ENCODE results near the gene SLC23A1.
A peak's percentile ranks its signal among the peaks of the same experiment; 100 is the strongest.
"Not testable (repeated sequence)": the region's sequence is repeated elsewhere in the genome, so short reads cannot be mapped to it uniquely, and the experiment has no call there.

SLC23A1 gene

DNA sequence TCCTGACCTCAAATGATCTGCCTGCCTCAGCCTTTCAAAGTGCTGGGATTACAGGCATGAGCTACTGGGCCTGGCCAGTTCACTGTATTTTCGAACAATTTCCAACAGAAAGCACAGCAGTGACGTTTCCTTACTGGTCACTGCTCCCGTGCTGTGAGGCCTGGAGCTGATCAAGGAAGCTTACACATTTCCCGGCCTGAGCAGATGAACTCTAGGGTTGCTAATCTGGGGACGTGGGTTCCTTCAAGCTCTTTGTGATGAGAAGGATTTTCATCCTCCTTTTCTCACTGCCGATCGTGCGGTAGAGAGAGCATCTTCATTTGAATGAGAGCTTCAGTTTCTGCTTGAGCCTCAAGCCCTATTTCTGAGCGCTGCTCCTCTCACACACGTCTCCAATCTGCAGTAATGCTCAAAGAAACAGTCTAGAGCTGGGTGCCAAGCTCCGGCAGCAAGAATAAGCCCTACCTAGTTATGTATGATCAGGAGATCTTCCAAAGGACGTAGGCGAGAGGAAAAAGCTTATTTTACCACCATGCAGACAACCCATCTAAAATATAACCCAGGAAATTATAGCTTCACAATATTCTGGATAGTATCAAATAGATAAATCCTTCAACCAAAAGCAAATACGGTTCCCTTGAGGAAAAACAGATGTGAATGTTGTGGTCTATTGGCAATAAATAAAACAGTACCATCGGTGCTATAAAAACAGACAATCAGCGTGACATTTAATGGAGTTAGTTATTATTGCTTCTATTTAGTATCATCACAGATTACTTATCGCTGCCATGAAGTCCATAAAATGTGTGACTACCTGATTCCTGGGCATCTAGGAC is 28.1 kb upstream of the SLC23A1 start:
- Histone ChIP-seq H3K4me2 (ENCODE audit: low read length) (no peak overlapping the region), H3K27me3 (ENCODE audit: control insufficient read depth, low read length) (no peaks in the 10 kb centered on the region), H3F3A (ENCODE audit: control insufficient read depth, insufficient read depth) (no peaks in the 10 kb centered on the region), H3K4me1 (ENCODE audit: control insufficient read depth, low read length) (peaks cover 21% of the 10 kb centered on the region), H3K4me3 (ENCODE audit: low read length) (no peak overlapping the region), H3K36me3 (ENCODE audit: control insufficient read depth, low read length) (no peaks in the 10 kb centered on the region), H4K20me1 (ENCODE audit: control insufficient read depth, insufficient read depth, low read depth, low read length) (no peaks in the 10 kb centered on the region), H3K9me2 (replicated peaks; ENCODE audit: control insufficient read depth, low read length) (no peaks in the 10 kb centered on the region), H3K9me3 (ENCODE audit: control insufficient read depth, insufficient read depth, low read length) (no peaks in the 10 kb centered on the region), H3K27ac (ENCODE audit: low read depth, low read length) (no peak overlapping the region), H3K79me2 (ENCODE audit: control insufficient read depth, low read length) (no peaks in the 10 kb centered on the region)
- no peak for TF ChIP-seq EZH2phosphoT487 (IDR thresholded peaks at IDR 0.05; ENCODE audit: borderline replicate concordance, low read length)
- TF ChIP-seq, protein P1, sequence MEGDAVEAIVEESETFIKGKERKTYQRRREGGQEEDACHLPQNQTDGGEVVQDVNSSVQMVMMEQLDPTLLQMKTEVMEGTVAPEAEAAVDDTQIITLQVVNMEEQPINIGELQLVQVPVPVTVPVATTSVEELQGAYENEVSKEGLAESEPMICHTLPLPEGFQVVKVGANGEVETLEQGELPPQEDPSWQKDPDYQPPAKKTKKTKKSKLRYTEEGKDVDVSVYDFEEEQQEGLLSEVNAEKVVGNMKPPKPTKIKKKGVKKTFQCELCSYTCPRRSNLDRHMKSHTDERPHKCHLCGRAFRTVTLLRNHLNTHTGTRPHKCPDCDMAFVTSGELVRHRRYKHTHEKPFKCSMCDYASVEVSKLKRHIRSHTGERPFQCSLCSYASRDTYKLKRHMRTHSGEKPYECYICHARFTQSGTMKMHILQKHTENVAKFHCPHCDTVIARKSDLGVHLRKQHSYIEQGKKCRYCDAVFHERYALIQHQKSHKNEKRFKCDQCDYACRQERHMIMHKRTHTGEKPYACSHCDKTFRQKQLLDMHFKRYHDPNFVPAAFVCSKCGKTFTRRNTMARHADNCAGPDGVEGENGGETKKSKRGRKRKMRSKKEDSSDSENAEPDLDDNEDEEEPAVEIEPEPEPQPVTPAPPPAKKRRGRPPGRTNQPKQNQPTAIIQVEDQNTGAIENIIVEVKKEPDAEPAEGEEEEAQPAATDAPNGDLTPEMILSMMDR (IDR thresholded peaks at IDR 0.05; ENCODE audit: low read depth, low read length, poor library complexity, severe bottlenecking), result no peak

DNA sequence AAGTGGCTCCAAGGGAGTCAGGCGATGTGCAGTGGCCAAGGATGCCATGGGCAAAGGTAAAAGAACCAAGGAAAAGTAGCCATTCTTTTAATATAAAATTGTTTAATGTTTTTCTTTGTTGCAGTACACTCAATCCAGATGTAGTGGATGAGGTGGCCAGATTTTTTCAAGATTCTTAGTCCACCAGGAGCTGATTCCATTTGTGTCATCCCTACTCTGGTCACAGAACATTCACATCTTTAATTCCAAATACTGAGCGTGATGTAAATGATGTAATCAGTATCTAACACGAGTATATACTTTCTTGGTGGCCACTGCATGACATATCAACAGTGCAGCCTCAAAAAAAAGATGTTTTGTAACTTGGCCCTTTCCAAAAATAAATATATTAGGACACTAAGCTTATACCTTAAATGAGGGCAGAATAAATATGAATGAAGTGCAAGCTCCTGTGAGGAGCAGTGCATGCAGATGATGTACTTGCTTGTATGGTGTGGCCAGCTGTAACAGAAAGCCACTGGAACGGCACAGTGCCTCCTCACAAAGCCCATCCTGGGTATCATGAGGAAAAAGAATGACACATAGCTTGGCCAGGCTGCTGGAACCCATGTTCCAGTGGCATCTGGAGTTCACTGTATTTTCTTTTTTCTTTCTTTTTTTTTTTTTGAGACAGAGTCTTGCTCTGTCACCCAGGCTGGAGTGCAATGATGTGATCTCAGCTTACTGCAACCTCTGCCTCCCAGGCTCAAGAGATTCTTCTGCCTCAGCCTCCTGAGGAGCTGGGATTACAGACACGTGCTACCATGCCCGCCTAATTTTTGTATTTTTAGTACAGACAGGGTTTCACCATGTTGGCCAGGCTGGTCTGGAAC is 27.3 kb upstream of the SLC23A1 start:
- H3K4me3 ChIP-seq (ENCODE audit: low read length), result no peak overlapping the region
- no peaks in the 10 kb centered on the region for H3K9me3 ChIP-seq (ENCODE audit: control insufficient read depth, insufficient read depth, low read length)
- H4K20me1 ChIP-seq (ENCODE audit: control insufficient read depth, insufficient read depth, low read depth, low read length), result no peaks in the 10 kb centered on the region
- no peaks in the 10 kb centered on the region for H3F3A ChIP-seq (ENCODE audit: control insufficient read depth, insufficient read depth)
- H3K9me2 ChIP-seq (replicated peaks; ENCODE audit: control insufficient read depth, low read length), result no peaks in the 10 kb centered on the region
- no peaks in the 10 kb centered on the region for H3K27me3 ChIP-seq (ENCODE audit: control insufficient read depth, low read length)
- no peaks in the 10 kb centered on the region for H3K36me3 ChIP-seq (ENCODE audit: control insufficient read depth, low read length)
- H3K79me2 ChIP-seq (ENCODE audit: control insufficient read depth, low read length), result no peaks in the 10 kb centered on the region
- no peak overlapping the region for H3K27ac ChIP-seq (ENCODE audit: low read depth, low read length)
- peaks cover 21% of the 10 kb centered on the region for H3K4me1 ChIP-seq (ENCODE audit: control insufficient read depth, low read length)
- no peak overlapping the region for H3K4me2 ChIP-seq (ENCODE audit: low read length)
- TF ChIP-seq, protein P1 (IDR thresholded peaks at IDR 0.05; ENCODE audit: low read depth, low read length, poor library complexity, severe bottlenecking), result no peak
- TF ChIP-seq EZH2phosphoT487 (IDR thresholded peaks at IDR 0.05; ENCODE audit: borderline replicate concordance, low read length), result no peak

DNA sequence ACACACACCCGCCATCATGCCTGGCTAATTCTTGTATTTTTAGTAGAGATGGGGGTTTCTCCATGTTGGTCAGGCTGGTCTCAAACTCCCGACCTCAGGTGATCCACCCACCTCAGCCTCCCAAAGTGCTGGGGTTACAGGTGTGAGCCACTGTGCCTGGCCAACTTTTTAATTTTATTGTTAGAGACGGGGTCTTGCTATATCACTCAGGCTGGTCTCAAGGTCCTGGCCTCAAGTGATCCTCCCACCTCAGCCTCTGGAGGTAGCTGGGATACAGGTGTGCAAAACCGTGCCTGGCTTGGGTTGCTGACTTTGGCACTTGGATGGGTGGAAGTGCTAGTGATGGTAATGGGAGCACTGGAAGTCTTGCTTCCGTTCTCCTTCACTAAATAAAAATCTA is 26.0 kb upstream of the SLC23A1 start:
- not testable (repeated sequence) for H3K9me3 ChIP-seq (ENCODE audit: control insufficient read depth, insufficient read depth, low read length); H3F3A ChIP-seq (ENCODE audit: control insufficient read depth, insufficient read depth); H3K27ac ChIP-seq (ENCODE audit: low read depth, low read length); H3K36me3 ChIP-seq (ENCODE audit: control insufficient read depth, low read length); H3K4me2 ChIP-seq (ENCODE audit: low read length); H4K20me1 ChIP-seq (ENCODE audit: control insufficient read depth, insufficient read depth, low read depth, low read length); H3K9me2 ChIP-seq (replicated peaks; ENCODE audit: control insufficient read depth, low read length); H3K4me3 ChIP-seq (ENCODE audit: low read length); H3K79me2 ChIP-seq (ENCODE audit: control insufficient read depth, low read length); H3K27me3 ChIP-seq (ENCODE audit: control insufficient read depth, low read length)
- H3K4me1 ChIP-seq (ENCODE audit: control insufficient read depth, low read length), result peaks cover 30% of the 10 kb centered on the region

- no peaks in the 10 kb centered on the region for H3K9me2 ChIP-seq (replicated peaks; ENCODE audit: control insufficient read depth, low read length)
- H3K4me1 ChIP-seq (ENCODE audit: control insufficient read depth, low read length), result peaks cover 34% of the 10 kb centered on the region
- no peaks in the 10 kb centered on the region for H3K36me3 ChIP-seq (ENCODE audit: control insufficient read depth, low read length)
- H3K4me3 ChIP-seq (ENCODE audit: low read length), result no peak overlapping the region
- peaks cover 3% of the 10 kb centered on the region for H3F3A ChIP-seq (ENCODE audit: control insufficient read depth, insufficient read depth)
- TF ChIP-seq, protein P1 (IDR thresholded peaks at IDR 0.05; ENCODE audit: low read depth, low read length, poor library complexity, severe bottlenecking), result no peak
- no peak for TF ChIP-seq EZH2phosphoT487 (IDR thresholded peaks at IDR 0.05; ENCODE audit: borderline replicate concordance, low read length)
- H3K27ac ChIP-seq (ENCODE audit: low read depth, low read length), result no peak overlapping the region
- H3K9me3 ChIP-seq (ENCODE audit: control insufficient read depth, insufficient read depth, low read length), result no peaks in the 10 kb centered on the region
- H3K79me2 ChIP-seq (ENCODE audit: control insufficient read depth, low read length), result no peaks in the 10 kb centered on the region
- H3K27me3 ChIP-seq (ENCODE audit: control insufficient read depth, low read length), result no peaks in the 10 kb centered on the region
- peak overlapping the region; percentile 53; the same call in 1 of the 2 replicates for H3K4me2 ChIP-seq (ENCODE audit: low read length)
- H4K20me1 ChIP-seq (ENCODE audit: control insufficient read depth, insufficient read depth, low read depth, low read length), result no peaks in the 10 kb centered on the region
Measured at GRCh38 chr5:139408191-139408590, 25.1 kb upstream of the SLC23A1 start.

Measured in DOHH2 (cell line).